ENCODE results near the gene PPP1R14C.

The PPP1R14C gene

GRCh38 chr6:150286912-150287311 is 144.1 kb downstream of the PPP1R14C start:
- no peaks in the 10 kb centered on the region for H3K4me1 Mint-ChIP-seq
- ATAC-seq (no peak), DNase-seq (no peak)
- peaks cover 0 to 2% of the 10 kb centered on the region in 2 donors for H3K9me3 Mint-ChIP-seq
- peaks cover 65% of the 10 kb centered on the region for H3K27me3 Mint-ChIP-seq
- no peak overlapping the region for H3K4me3 Mint-ChIP-seq
- H3K27ac Mint-ChIP-seq, result no peak overlapping the region

DNA sequence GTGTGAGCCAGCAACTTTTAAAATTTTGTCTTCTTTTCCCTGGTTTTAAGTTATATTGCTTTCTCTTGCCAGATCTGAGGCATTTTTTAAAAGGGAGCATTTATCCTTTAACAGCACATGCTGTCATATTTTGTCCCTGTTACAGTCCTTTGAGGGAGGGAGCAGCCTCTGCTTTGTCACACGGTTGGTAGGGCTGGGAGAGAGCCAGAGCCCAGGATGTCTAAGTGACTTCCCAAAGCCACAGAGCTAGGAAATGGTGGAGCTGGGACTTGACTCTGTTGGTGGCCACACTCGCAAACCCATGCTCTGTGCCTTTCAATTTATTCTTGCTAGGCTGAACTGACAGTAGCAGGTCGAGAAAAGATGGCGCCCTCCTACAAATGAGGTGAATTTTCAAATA is 145.6 kb downstream of the PPP1R14C start:
- peaks cover 0 to 5% of the 10 kb centered on the region in 2 donors for H3K9me3 Mint-ChIP-seq
- no peak overlapping the region for H3K4me3 Mint-ChIP-seq
- no peaks in the 10 kb centered on the region for H3K4me1 Mint-ChIP-seq
- no peak overlapping the region for H3K27ac Mint-ChIP-seq
- peaks cover 54% of the 10 kb centered on the region for H3K27me3 Mint-ChIP-seq
- DNase-seq, result no peak
- ATAC-seq, result no peak

GRCh38 chr6:150289454-150290071 is 146.7 kb downstream of the PPP1R14C start:
- H3K9me3 Mint-ChIP-seq, result peaks cover 0 to 5% of the 10 kb centered on the region in 2 donors

GRCh38 chr6:150290429-150290828 is 147.6 kb downstream of the PPP1R14C start:
- H3K4me1 Mint-ChIP-seq, result no peaks in the 10 kb centered on the region
- no peak for ATAC-seq
- peaks cover 39% of the 10 kb centered on the region for H3K27me3 Mint-ChIP-seq
- H3K27ac Mint-ChIP-seq, result no peak overlapping the region
- no peak overlapping the region for H3K4me3 Mint-ChIP-seq
- H3K9me3 Mint-ChIP-seq, result peaks cover 0 to 5% of the 10 kb centered on the region in 2 donors
- no peak for DNase-seq

More at GRCh38 chr6:150289454-150290071, 146.7 kb downstream of the PPP1R14C start:
- ATAC-seq (no peak), DNase-seq (no peak)
- H3K4me3 Mint-ChIP-seq, result no peak overlapping the region
- H3K4me1 Mint-ChIP-seq, result no peaks in the 10 kb centered on the region
- no peak overlapping the region for H3K27ac Mint-ChIP-seq
- peaks cover 47% of the 10 kb centered on the region for H3K27me3 Mint-ChIP-seq

- DNase-seq (no peak), ATAC-seq (no peak)
- Mint-ChIP-seq H3K9me3 (peaks cover 5 to 8% of the 10 kb centered on the region in 2 donors), H3K27ac (no peak overlapping the region), H3K4me1 (no peaks in the 10 kb centered on the region), H3K27me3 (peaks cover 31% of the 10 kb centered on the region), H3K4me3 (no peak overlapping the region)
Measured at GRCh38 chr6:150291968-150292710, 149.3 kb downstream of the PPP1R14C start.

GRCh38 chr6:150293019-150293418 is 150.2 kb downstream of the PPP1R14C start:
- H3K27me3 Mint-ChIP-seq, result peaks cover 33% of the 10 kb centered on the region
- H3K27ac Mint-ChIP-seq, result no peak overlapping the region
- peaks cover 9 to 15% of the 10 kb centered on the region in 2 donors for H3K9me3 Mint-ChIP-seq
- DNase-seq (no peak), ATAC-seq (no peak)
- H3K4me3 Mint-ChIP-seq, result no peak overlapping the region
- no peaks in the 10 kb centered on the region for H3K4me1 Mint-ChIP-seq

GRCh38 chr6:150293423-150294173 is 150.8 kb downstream of the PPP1R14C start:
- DNase-seq (no peak), ATAC-seq (no peak)
- Mint-ChIP-seq H3K27me3 (peaks cover 31% of the 10 kb centered on the region), H3K9me3 (peaks cover 9 to 18% of the 10 kb centered on the region in 2 donors), H3K27ac (no peak overlapping the region), H3K4me1 (no peaks in the 10 kb centered on the region), H3K4me3 (no peak overlapping the region)

DNA sequence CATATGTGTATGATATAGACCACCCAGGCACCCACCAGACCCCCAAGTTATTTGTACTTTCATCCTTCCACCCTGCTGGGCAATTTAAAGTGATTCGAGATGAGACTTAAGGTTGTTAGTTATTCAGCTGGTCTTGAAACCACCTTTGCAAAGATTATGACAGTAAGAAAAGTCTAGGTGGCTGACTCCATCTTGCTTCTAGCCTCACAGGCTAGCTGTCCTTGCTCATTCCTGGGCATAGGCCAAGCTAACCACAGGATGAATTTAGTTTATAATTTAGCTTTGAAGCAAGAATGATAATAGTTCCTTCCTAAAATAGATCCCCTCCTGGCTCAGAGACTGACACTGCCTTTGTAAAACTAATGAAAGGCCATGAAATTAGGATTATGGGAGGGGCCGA is 154.0 kb downstream of the PPP1R14C start:
- no peak for DNase-seq
- Mint-ChIP-seq H3K4me1 (peaks cover 3% of the 10 kb centered on the region), H3K27me3 (peaks cover 26% of the 10 kb centered on the region), H3K9me3 (peaks cover 7 to 18% of the 10 kb centered on the region in 2 donors), H3K4me3 (no peak overlapping the region), H3K27ac (no peak overlapping the region)
- ATAC-seq, result no peak

GRCh38 chr6:150297327-150298029 is 154.6 kb downstream of the PPP1R14C start:
- ATAC-seq, result no peak
- peaks cover 9% of the 10 kb centered on the region for H3K4me1 Mint-ChIP-seq
- no peak overlapping the region for H3K27ac Mint-ChIP-seq
- DNase-seq, result no peak
- peaks cover 4 to 18% of the 10 kb centered on the region in 2 donors for H3K9me3 Mint-ChIP-seq
- peaks cover 32% of the 10 kb centered on the region for H3K27me3 Mint-ChIP-seq
- no peak overlapping the region for H3K4me3 Mint-ChIP-seq

DNA sequence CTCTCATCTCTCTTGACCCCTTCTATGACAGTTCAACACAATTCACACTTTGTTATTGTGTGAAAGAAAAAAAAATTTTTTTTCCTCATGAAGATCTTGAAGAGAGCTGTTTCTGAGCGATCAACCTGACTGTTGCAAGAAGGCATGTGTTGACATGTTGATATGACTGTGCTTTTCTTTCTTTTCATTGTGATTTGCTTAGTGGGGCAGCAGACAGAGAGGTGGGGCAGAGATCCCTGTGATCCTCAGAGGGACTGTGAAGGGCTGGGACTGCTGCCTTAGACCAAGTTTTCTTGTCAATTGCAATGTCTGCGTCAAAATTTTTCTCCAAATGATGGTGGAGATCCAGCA is 155.2 kb downstream of the PPP1R14C start:
- no peak for DNase-seq
- H3K9me3 Mint-ChIP-seq, result peaks cover 4 to 18% of the 10 kb centered on the region in 2 donors
- H3K27me3 Mint-ChIP-seq, result peaks cover 37% of the 10 kb centered on the region
- peaks cover 12% of the 10 kb centered on the region for H3K4me1 Mint-ChIP-seq
- H3K4me3 Mint-ChIP-seq, result no peak overlapping the region
- no peak for ATAC-seq
- H3K27ac Mint-ChIP-seq, result no peak overlapping the region

GRCh38 chr6:150298676-150299075 is 155.8 kb downstream of the PPP1R14C start:
- Mint-ChIP-seq H3K27ac (no peak overlapping the region), H3K4me1 (peaks cover 12% of the 10 kb centered on the region), H3K4me3 (no peak overlapping the region), H3K27me3 (peaks cover 39% of the 10 kb centered on the region), H3K9me3 (peaks cover 4 to 18% of the 10 kb centered on the region in 2 donors)
- ATAC-seq (no peak), DNase-seq (no peak)

All from stimulated activated naive CD8-positive, alpha-beta T cell treated with anti-CD3 and anti-CD28 coated beads, Interleukin-15, amount 100 ng/mL, for 72 hours (primary cell).